ENCODE measurements around the gene FBXO31.
A peak's percentile ranks its signal among the peaks of the same experiment; 100 is the strongest.

Gene FBXO31

DNA sequence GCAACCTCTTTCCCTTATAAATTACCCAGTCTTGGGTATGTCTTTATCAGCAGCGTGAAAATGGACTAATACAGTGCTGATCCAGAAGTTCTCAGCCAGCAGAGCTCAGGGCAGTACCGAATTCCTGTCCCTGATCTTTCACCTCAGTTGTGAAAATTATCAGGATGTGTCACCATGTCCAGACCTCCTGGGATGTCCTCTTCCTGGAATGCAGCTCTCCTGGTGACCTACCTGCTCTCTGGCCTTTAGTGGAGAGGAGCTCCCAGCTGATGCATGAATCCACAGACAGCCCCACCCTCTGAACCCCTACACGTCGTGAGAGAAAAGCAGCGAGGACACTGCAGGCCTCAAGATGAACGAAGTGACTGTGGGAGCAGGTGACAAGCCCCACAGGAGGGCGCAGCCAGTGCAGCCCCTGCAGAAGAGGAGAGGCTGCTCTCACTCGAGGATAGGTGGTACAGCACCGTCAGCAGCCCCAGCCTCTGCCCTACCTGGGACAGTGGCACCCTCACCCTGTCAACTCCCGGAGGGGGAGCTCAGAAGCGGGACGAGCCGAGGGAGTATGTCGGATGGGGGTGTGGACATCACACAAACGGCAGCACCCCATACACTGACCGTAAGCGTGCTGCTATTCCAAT lies 44.4 kb downstream of the FBXO31 start:
- DNase-seq = no peak

DNA sequence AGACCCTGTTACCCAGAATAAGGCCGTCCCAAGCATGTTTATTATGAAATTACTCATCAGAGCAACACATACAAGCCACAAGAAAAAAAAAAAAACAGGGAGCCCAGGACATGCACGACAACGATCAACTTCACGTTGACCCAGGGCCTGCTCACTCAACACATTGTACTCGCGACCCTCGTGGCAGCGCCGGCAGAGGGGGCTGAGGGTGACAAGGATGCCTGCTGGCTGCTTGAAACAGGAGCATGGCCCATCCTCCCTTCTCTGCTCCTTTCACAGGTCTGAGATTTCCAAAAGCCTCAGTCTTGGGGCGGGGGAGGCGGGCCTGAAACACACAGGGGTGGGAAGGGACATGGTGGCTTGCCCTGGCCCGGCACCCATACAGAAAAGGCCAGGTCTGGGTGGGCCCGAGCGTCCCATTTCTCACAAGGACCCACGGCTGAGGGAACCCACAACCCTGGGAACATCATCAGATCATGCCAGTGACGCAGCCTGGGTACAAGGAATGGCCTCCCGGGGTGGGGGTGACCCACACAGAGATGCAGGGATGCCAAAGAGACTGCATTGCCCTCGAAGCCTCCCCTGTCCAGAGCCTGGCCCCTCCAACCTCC lies 45.3 kb downstream of the FBXO31 start:
- DNase-seq = no peak

DNA sequence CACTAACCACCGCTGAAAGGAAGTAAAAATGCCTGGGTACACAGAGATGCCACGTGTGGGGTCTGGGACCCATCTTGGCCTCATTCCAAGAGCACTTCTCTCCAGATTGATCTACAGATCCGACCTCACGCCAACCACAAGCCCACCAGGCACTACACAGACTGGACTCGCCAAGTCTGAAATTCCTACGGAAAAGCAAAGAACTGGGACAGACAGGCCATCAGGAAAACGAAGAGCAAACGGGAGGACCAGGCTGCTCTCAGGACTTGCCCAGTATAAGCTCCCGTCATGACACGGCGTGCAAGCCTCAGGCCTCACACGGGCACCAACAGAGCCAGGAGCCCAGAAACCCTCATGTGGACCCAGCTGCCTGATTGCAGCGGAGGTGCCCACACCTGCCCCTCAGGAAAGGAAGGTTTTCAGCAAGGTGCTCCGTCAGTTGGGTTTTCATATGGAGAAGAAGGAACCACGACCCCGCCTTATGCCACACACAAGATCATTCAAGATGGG lies 46.3 kb downstream of the FBXO31 start:
- no peak for DNase-seq

DNA sequence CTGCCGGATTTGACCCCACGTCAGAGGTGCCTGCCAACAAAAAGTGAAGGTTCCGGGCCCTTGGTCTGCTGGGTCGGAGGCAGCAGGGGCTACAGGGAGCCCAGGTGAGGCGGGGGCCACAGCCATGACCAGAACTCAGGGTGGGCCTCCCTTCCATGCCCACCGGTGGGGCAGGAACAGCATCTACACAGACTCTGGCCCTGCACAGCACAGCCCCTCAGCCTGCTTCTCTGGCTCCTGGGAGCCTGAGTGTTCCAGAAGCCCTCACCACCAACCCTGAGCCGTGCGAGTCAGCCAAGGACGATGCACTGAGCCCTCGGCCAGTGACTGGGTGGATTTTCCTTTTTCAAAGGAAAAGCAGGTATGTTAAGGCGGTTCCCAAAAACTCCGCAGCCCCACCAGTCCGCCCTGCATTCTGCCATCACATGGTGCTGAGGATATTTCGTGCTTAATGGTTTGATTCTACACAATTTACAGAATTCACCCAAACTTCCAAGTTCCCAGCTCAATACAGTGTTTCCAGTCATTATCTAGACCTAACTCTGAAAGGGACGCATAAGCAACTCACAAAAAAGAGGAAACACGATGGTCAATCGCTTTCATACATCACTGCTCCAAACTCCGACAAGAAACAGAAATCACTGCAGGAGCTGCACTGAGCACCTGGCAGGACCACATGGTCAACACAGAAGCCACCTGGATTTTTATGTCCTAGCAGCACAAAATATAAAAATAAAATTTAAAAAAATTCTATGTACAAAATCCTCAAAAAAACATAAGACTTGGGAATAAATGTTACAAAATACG lies 46.9 kb downstream of the FBXO31 start:
- no peak for DNase-seq

DNA sequence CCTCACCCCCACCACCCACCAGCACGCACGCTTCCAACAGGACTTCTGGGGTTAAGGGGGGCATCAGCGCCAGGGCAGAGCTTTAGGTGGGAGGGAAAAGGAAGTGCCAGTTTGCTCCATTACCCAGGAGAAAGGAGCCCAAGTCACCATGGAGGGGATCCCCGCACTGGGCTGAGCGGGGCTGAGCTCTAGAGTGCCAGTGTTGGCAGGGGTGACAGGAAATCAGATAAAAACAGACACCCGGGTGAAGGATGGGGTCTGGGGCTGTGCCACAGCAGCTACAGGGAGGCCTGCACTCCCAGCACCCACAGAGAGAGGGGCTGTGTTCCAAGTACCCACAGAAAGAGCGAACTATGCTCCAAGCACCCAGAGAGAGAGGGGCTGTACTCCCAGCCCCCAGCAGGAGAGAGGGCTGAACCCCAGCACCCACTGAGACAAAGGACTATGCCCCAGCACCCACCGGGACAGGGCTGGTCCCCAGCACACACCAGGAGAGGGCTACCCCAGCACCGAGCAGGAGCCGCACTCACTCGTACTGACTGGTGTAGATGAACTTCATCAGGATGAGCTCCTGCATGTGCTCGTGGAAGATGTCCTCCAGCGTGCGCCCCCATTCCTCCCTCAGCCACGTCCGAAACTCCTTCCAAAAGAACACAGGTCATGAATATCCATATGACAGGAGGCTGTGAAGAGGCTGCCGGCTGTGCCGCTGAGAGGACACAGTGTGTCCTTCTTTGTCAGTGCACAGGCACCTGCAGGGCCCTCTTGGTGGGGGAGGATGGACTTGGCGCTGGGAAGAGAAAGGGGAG lies 47.7 kb downstream of the FBXO31 start:
- DNase-seq = no peak

DNA sequence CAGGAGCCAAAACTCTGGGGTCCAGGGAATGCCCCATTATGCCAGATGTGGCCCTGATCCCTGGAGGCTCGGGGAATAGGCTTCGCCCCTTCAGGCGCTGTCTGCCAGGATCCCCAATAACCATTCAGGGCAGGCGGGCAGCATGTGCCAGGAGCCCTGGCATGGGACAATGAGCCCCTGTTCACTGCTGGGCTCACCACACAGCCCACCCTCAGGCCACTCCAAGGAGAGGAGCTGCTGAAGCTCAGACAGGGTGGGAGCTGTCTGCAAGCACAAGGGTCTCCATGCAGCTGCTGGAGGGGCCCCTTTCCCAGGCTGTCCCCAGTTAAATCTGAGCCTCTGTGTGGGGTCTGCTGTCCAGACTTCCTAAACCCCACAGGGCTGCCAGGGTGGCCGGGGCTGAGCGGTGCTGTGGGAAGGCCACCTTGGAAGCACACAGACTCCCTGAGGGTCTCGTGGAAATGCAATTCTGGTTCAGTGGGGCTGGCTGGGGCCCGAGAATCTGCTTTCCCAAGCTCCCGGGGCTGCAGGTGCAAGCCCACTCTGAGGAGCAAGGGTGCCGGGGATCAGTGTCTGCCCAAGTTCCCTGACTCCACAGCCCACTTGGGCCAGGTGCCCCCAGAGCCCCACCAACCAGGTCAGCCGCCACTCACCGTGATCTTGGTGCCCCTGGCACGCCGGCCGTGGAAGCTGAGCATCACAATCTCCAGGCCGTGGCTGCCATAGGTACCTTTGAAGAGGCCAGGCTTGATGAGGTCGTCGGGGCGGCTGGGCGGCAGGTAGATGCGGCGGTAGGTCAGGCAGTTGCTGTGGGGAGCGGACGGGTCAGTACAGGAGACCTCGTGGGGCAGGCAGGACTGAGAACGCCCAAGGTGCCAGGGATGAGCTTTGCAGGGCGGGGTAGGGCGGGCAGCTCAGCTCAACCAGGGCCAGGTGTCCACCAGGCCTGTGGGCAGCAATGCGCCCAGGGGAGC lies 48.6 kb downstream of the FBXO31 start:
- DNase-seq = no peak

DNA sequence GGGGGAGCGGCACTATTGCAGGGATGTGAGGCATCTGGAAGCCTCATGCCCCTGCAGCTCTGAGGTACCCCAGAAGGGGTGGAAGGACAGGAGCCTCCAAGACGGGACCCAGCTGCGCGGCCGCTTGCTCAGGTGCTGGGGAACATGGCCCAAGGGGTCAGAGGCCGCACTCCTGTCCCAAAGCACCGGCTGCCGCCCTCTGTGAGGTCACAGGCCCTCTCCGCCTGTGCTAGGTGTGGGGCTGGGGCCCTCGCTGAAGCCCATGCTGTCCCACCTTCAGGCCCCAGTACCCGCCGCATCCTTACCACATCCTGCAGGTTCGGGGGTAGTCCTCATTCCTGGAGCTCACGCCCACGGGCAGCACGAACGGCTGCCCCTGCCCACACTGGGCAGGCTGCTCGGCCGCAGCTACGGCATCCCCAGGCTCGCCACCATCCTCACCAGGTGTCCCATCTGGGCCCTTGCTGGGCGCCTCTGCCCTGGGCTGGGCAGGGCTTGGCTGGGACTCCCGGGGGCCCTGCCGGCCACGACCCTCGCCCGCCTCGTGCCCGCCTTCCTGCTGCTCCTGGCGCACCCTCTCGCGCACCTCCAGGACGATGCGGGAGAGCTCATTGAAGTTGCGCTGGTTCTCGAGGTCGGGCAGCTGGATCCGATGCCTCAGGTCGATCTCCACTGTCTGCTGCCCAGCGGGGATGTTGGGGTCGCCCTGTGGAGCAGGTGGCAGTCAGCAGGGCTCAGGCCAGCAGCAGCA lies 49.8 kb downstream of the FBXO31 start:
- DNase-seq = no peak

DNA sequence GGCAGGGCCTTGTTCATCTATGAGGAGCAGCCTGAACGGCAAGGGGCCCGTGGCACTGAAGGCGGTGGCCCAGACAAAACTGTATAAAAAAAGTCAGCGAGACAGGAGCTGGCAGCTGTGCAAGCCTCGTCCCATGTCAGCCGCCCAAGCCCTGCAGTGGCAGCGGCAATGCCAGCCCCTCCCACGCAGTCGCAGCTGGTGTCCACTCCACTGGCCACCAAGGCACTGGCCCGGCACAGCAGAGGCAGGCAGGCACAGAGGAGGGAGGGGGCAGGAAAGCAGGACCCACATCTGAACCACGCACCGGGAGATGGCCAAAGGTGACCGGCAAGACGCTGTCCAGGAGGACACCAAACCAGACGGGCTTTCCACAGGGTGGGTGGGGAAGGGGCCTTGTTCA lies 50.5 kb downstream of the FBXO31 start:
- DNase-seq = no peak

DNA sequence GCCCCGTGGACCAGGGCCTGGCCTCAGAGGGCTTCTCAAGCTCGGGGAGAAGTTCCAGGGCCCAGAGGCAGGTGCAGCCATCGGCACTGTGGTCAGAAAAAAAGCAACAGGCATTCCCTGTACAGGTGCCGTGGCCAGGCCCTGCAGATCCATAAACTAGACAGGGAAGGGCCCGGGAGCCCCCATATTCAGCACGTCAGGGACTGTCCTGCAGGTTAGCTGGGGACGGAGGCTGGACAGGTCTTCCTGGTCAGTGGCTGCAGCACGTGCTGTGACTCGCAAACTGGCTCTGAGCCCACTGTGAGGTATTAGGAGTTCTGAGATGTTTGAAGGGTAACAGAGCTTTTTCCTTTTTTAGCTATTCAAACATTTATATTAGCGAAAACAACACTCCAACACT lies 51.4 kb downstream of the FBXO31 start:
- no peak for DNase-seq

DNA sequence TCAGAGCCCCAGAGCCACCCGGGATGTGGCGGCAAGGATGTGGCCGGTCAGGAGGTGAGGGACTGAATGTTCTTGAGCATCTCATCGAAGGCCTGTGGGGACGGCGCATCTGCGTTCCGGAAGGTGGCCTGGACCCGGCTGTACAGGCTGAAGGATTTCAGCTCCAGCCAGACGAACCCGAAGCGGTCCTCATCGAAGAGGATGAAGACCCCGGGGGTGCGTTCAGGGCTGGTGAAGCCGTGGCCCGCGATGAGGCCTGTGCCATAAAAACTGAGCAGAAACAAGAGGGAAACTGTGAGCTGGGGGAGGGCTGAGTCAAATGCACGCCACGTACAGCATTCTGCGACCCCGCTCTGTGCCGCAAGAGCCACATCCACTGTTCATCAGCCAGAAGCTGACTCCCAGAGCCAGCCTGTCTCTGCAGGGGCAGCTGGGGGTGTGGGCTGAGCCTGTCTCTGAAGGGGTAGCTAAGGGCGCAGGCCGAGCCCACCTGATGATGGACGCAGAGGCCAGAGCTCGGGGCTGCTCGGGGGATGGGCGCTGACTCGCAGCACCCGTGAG lies 52.3 kb downstream of the FBXO31 start:
- DNase-seq = no peak

DNA sequence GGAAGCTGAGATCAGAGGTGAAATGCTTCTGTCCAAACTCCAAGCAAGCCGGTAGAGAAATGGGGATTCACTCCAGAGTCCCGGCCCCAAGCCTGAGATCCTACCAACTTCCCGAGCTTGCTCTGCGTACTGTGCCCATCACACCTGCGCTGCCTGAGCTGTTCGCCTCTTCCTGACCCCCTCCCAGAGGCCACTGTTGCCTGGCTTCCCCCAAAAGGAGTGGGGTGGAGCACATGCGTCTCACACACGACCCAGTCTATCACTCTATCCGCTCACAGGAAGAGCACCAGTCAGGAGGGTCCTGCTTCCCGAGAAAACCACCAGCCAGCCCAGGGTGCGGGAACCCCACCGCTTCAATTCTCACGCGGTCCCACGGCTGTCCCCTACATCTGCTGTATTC lies 52.9 kb downstream of the FBXO31 start:
- no peak for DNase-seq

DNA sequence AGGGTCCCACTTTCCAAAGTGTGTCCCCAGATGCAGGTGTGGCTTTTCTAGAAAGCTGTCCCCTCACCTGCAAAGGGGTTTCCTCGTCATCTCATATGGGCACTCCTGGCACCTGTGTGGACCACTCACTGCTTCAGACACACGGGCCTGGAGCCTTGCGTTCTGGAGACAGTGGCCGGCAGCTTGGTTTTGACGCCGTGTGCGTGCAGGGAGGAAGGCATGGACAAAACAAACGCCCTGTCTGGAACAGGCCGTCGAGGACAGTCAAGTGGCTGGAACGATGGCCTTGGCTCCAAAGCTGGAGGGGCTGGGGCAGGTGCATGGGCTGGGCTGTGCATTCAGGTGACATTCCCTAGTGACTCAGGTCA lies 53.3 kb downstream of the FBXO31 start:
- DNase-seq = no peak

DNA sequence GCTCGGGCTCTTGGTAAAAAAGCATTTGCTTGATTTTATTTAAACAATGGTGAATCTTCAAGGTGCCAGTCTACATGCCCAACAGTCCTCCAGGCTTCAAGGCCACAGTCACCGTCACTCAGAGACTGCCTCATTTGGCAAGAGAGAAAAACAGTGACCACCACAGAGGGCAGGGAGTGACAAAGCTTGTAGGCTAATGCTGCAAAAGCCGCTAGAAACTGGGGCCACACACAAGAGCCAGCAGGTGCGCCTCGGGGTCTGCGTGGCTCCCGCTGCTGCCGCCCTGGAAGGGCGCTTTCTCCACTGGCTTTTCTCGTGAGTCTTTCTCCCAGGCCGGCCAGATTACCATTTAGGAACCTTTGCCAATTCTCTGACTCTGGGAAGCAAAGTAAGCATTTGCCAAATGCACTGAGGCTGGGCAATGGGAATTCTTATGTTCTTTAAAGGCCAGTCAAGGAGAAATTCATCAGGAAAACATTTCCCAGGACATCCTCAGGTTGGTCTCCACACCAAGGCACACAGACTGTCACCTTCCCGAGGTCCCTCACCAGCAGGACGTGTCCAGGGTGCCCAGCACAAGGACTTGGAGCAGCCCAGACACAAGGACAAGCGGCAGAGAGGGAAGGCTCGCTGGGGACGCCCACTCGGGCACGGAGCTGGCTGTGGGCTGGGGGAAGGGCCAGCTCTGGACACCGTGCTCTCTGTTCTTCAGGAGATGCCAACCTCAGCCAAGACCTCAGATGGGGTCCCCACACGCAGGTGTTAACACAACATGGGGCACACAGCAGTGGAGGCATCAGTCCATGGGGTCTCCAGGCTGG lies 53.9 kb downstream of the FBXO31 start:
- DNase-seq = no peak

DNA sequence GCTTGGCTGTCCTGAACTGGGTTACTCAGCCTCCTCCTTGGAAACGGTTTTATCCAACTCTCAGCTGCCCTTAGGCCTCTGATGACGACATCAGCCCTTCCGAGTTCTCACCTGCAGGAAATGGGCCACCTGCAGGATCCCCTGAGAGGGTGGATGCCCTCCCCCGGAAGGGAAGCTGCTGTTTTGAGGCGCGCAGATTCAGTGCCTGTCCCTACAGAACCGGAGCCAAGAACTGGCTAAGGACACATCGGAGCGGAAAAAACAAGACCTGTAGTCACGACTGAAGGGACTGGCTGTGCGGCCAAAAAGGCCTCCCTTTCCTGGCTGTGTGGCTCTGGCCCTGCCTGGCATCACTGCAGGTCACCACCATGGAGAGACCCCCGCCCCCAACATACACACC lies 54.7 kb downstream of the FBXO31 start:
- no peak for DNase-seq

DNA sequence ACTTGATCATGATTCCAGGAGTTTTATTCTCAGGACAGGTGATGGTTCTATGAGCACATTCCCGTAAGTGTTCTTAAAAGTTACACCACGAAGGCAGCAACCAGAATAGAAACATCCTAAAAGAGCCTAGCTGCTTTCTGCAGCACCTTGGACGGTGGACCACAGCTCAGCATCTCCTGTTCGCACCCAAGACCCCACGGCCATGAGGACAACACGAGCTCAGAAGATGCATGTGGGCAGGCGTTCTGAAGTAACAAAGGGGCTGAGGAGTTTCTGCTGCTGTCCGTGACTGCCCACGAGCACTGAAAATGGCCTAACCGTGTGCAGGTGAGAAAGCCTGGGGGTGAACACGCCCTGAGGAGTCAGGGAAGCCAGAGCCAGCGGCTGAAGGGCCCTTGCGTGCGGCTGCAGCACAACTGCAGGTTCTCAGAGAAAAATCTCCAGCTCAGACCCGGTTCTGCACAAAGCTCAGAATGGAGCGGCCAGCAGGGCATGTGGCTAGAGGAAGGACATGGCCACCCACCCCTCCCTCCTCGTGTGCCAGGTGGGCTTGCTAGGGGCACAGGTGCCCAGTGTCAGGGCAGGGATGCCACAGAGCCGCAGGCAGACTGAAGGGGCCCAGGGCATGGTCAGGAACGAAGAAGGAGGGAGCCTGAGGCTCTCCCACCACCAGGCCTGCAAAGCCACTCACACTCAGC lies 55.6 kb downstream of the FBXO31 start:
- DNase-seq = no peak

DNA sequence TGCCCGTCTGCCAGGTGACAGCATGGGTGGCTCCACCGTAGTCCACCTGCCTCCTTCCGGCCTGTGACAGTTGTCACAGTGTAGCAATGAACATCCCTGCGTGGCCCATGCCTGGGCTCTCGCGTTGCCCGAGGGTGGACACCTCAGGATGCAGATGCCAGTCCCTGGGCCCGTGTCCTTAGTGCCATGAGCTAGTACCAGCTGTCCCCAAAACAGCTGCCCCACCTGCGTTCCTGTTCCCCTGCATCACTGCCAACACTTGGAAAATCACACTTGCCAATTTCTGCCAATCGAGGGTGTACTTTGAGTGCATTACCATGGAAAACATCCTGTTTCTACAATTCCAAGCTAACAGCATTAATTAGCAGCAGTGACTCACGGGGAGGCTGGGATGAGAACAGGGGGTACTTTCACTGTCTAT lies 57.4 kb downstream of the FBXO31 start:
- no peak for DNase-seq

DNA sequence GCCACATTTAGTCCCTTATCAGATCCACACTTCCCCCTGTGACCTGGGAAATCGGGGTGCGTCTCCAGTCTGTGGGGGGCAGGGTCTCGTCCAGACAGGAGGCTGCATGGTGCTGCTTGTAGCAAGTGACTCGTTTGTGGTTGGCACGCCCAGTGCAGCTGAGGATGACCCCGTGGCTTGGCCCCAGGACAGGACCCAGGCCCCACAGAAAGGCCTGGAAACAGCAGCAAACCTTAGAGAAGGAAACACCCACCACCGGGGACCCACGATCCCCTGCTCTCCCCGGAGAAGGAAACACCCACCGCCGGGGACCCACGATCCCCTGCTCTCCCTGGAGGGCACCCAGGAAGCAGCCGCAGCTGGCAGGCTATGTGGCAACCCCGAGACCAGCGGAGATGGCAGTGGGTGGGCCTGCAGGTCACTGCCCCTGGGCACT lies 58.1 kb downstream of the FBXO31 start:
- no peak for DNase-seq

DNA sequence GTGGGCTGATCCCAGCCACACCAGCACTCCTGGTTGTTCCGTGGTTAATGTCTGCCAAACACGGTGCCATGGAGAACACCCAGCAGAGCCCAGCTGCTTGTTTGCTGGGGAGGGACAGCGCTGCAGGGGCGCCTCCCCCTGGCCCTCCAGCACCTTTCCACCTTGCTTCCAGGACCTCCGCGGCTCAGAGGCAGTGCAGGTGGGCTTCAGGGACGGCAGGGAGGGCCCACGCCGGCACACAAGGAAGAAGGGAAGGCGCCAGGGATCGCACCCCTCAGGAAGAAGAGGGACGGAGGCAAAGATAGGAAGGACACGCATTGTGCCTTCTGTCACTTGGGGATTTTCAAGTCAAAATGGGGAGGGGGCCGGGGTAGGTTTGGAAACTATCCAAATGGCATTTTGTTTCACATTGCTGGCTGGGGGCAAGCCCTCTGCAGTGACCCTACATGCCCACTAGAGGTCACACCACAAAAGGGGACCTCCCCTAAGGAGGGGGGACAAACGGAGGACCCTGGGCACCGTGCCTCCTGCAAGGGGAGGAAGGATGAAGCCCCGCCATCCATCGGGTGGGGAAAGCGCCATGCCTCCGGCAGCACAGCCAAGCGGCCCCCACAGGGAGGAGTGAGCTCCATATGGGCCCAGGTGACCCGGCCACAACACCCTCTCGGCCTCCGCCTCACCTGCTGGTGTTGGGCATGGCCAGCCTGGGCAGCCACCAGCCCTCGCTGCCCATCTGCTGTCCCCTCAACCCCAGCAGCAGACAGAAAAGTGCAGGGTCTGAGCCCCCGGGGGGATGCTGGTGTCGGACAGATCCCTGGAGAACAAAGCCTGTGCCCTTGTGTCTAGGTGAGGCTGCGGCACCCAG lies 58.9 kb downstream of the FBXO31 start:
- peak; percentile 3 for DNase-seq
